D721Med (cell line): ENCODE results near the gene ADNP2.

Experiments used
- DNase-seq: peaks from one replicate; pipeline ENCODE4 v3.0.0; 2011; ENCODE audit warnings: low spot score; ENCODE audit not compliant: insufficient read length
- FAIRE-seq: peaks from 2 replicates; lab custom pipeline; 2011; peaks lifted over from hg19 to GRCh38; lab: Jason Lieb, UNC
- TF ChIP-seq, protein P1 (sequence below): IDR thresholded peaks from 2 replicates; pipeline ENCODE4 v1.5.1; 2012; ENCODE audit warnings: mild to moderate bottlenecking, control low read depth; ENCODE audit not compliant: insufficient read depth; ENCODE audit errors: missing control alignments

Gene ADNP2

DNA sequence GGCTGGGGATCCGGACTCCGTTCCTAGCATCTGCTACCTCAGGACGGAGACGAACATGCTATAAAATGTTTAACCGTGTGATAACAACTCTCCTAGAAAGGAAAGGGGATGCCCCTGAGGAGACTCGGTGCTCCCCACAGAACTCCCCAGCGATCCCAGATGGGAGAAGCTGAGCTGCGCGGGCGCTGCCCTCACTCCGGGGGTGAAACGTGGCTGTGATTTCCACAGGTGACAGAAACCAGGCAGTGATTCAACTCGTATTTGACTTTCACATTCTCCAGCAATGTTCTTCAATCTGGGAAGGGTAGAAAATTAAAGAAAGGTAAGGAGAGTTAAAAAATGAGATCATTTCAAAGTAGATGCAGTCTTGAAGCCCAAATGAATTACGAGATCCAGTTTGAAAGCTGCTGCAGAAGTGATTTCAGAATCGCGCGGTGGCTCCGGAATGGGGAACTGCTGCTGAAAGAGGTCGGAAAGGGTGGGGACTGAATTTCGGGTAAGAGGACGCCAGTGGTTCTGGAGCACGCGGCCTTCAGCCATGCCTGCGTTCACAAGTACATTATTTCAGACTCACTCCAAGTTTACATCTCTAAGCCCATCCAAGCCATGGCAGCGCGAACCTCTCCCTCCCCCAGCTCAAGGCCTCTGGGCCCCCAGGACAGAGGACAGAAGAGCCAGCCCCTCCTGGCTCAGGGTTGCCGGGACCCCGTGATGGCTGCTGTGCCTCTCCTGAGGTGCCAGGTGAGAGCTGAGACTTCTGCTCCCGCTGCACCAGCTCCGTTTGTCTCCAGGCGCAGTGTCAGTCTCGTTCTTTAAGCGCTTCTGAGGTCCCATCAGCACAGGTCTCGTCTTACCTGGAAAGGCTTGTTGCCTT lies 39.5 kb downstream of the ADNP2 start:
- DNase-seq (peak; percentile 19), FAIRE-seq (peak; percentile 83)
- TF ChIP-seq, protein P1, sequence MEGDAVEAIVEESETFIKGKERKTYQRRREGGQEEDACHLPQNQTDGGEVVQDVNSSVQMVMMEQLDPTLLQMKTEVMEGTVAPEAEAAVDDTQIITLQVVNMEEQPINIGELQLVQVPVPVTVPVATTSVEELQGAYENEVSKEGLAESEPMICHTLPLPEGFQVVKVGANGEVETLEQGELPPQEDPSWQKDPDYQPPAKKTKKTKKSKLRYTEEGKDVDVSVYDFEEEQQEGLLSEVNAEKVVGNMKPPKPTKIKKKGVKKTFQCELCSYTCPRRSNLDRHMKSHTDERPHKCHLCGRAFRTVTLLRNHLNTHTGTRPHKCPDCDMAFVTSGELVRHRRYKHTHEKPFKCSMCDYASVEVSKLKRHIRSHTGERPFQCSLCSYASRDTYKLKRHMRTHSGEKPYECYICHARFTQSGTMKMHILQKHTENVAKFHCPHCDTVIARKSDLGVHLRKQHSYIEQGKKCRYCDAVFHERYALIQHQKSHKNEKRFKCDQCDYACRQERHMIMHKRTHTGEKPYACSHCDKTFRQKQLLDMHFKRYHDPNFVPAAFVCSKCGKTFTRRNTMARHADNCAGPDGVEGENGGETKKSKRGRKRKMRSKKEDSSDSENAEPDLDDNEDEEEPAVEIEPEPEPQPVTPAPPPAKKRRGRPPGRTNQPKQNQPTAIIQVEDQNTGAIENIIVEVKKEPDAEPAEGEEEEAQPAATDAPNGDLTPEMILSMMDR, result no peak

DNA sequence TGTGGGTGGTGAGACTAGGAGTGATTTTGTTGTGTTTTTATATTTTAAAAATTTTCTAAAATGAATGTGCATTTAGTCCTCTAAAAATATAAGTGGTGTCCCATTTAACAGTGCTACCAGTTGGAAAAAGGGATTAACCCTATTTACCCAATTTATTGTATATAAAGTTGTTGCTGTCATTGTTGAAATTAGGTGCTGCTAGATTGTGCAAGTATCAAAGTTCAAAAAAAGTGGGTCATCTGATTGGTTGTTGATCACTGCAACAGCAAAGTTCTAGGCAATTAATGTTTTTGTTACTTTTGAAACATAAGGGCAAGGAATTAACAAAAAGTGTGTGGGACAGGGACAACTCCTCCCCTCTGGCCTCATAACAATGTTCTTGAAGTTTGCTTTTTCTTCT lies 40.6 kb downstream of the ADNP2 start:
- TF ChIP-seq, protein P1, result no peak
- DNase-seq (no peak), FAIRE-seq (no peak)

DNA sequence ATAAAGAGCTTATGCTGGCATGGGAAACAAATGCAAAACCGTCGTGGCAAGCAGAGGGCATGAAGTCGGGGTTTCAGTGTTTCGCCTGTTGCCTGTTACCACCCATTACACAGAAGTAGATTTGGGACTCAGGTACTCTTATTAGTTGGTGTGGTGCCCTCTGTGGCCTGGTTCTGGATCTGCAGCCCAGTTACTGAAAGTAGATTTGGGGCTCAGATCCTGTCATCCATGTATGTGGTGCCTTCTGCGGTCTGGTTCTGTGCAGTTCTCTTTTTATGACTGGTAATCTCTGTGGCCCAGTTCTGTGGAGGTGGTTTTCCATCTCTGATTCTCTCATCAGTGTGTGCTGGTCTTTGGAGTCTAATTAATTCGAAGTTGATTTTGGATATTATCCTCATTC lies 45.2 kb downstream of the ADNP2 start:
- TF ChIP-seq, protein P1, result peak; percentile 24
- DNase-seq, result peak; percentile 68
- no peak for FAIRE-seq

DNA sequence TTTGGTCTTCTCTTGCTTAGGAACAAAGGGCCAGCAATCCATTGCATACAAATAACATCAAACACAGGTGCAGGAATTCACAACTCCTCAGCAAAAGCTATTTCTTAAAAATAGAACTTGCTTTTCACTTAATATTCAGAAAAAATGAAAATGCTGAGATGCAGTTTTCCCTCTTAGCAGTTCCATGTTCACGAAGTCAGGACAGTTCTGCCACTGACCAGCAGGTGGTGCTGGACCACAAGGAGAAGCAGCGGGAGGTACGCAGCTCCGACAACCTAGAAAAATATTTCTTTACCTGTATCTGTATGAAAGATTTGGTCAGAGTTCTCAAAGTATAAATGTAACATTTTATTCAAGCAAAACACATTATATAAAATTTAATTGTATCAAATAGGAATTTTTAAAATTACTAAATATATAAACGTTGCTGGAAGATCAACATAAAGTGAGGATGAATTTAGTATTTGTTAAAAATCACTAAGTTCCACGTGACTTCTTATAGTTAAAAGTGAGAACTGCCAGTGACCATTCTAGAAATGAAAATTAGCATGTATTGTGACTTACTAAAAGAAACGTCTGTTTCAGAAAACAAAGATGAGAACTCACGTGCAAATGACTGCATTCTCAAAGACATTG lies 48.8 kb downstream of the ADNP2 start:
- FAIRE-seq, result peak; percentile 100
- TF ChIP-seq, protein P1, result peak; percentile 90

DNA sequence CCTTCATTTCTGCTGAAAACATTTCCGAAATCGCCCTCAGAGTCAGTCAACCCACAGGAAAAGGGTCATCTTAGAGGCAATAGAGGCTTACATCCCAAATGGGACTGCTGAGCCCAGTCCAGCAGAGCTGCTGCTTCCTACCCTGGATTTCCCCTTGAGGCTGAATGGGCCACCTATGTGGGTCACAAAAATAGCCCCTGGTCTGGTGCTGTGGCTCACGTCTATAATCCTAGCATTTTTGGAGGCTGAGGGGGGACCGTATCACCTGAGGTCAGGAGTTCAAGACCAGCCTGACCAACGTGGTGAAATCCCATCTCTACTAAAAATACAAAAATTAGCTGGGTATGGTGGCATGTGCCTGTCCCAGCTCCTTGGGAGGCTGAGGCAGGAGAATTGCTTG lies 49.3 kb downstream of the ADNP2 start:
- FAIRE-seq (no peak), DNase-seq (no peak)
- TF ChIP-seq, protein P1, result no peak

More for the DNA sequence above, 48.8 kb downstream of the ADNP2 start:
- no peak for DNase-seq

GRCh38 chr18:80159713-80160636 lies 50.9 kb downstream of the ADNP2 start:
- DNase-seq (no peak), FAIRE-seq (no peak)
- TF ChIP-seq, protein P1, result no peak
